BJ (cell line): ENCODE measurements around the gene CLNK. TPM values are rescaled to one million over a fixed set of nuclear protein-coding genes. Genes with fewer than 3 reads are reported as not detected.

Experiments
- CTCF ChIA-PET: fragments of 350-600 bp; formaldehyde crosslinking; extraction: SDS; loops from one replicate; lab custom pipeline; 2021; ENCODE audit warnings: antibody characterized with exemption, inconsistent platforms; lab: Yijun Ruan, JAX
- POLR2A ChIA-PET: fragments of 300-600 bp; sonication (Branson Sonifier 250); formaldehyde crosslinking; extraction: SDS; loops from one replicate; lab custom pipeline; 2021; ENCODE audit warnings: antibody characterized with exemption; lab: Charles Lee
- DNase-seq: peaks from one replicate; pipeline ENCODE4 v3.0.0-alpha.2; 2011; ENCODE audit warnings: low read depth
- H3K27me3 ChIP-seq: 2 replicates; pipeline ENCODE4 v1.6.0; 2011; ENCODE audit warnings: low read length; ENCODE audit not compliant: control insufficient read depth, insufficient read depth
- H3K36me3 ChIP-seq: 2 replicates; pipeline ENCODE4 v1.5.1; 2011; ENCODE audit warnings: low read length; ENCODE audit not compliant: control insufficient read depth, insufficient read depth
- H3K4me3 ChIP-seq: 2 replicates; pipeline ENCODE4 v1.5.1; 2011; ENCODE audit warnings: low read depth, mild to moderate bottlenecking, control low read depth, low read length
- CTCF ChIP-seq: IDR thresholded peaks from 2 replicates; pipeline ENCODE4 v1.5.1; 2011; ENCODE audit warnings: low read depth, mild to moderate bottlenecking, control low read depth, inconsistent platforms, low read length, moderate library complexity; ENCODE audit not compliant: insufficient read depth
- polyA plus RNA-seq: library from polyadenylated mRNA; depleted of rRNA; stranded (reverse); fragments of >200 nt; gene quantifications from 2 replicates; pipeline ENCODE4 v1.2.3, GENCODE V29; 2011

The CLNK gene
- polyA plus RNA-seq, 1 experiment = not detected

GRCh38 chr4:10688846-10689245, 4.3 kb upstream of the CLNK start:
- ChIA-PET POLR2A (no interaction called here), CTCF (no interaction called here)
- no peak for TF ChIP-seq CTCF
- Histone ChIP-seq H3K36me3 (no peaks in the 10 kb centered on the region), H3K4me3 (no peak overlapping the region), H3K27me3 (no peaks in the 10 kb centered on the region; the same call in 1 of the 2 replicates)
- no peak for DNase-seq

DNA sequence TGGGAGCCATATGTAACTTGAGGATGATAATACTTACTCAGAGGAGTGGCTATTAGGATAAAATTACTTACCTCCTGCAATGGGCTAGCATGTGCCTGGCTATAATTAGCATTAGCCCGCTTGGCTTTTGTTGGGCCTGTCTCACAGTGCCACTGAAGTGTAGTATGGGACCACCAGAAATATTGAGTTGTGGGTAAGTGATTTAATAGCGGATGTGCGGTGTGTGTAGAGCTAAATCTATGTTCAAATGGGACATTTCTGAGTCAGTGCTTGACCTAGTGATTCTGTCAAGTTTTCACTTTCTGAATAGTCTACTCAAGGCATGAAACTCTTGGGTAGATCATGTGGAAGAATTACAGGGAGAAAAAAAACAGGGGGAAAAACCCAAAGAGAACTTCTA, 3.5 kb upstream of the CLNK start:
- ChIA-PET CTCF (no interaction called here), POLR2A (no interaction called here)
- no peak for DNase-seq
- no peak overlapping the region for H3K4me3 ChIP-seq
- H3K36me3 ChIP-seq = no peaks in the 10 kb centered on the region
- H3K27me3 ChIP-seq = no peaks in the 10 kb centered on the region; the same call in 1 of the 2 replicates
- no peak for TF ChIP-seq CTCF

GRCh38 chr4:10687526-10687925, 3.0 kb upstream of the CLNK start:
- no peak for TF ChIP-seq CTCF
- CTCF ChIA-PET = no interaction called here
- no peak for DNase-seq
- no peak overlapping the region for H3K4me3 ChIP-seq
- H3K36me3 ChIP-seq = no peaks in the 10 kb centered on the region
- no peaks in the 10 kb centered on the region; the same call in 1 of the 2 replicates for H3K27me3 ChIP-seq
- POLR2A ChIA-PET = no interaction called here

DNA sequence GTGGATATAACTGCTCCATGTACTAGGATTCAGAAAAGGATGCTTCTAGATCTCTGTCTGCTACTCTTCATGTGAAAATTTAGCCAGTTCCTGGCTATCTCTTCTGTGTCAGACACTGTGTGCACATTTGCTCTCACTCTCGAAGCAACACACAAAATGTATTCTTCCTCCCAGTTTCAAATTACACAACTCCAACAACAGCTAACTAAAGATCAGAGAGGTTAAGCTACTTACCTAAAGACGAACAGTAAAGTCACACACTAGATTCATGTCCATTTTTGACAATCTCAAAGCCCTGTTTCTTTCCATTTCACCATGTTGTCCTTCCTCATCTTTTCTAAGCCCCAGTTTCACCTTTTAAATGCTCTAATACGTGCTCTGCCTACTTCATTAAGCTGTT, 2.2 kb downstream of the CLNK start:
- ChIA-PET POLR2A (no interaction called here), CTCF (no interaction called here)
- Histone ChIP-seq H3K27me3 (no peaks in the 10 kb centered on the region; the same call in 1 of the 2 replicates), H3K36me3 (no peaks in the 10 kb centered on the region), H3K4me3 (no peak overlapping the region)
- TF ChIP-seq CTCF = no peak
- no peak for DNase-seq

- TF ChIP-seq CTCF = no peak
- ChIA-PET POLR2A (no interaction called here), CTCF (no interaction called here)
- DNase-seq = no peak
- Histone ChIP-seq H3K36me3 (no peaks in the 10 kb centered on the region), H3K4me3 (no peak overlapping the region), H3K27me3 (no peaks in the 10 kb centered on the region)
Observed at GRCh38 chr4:10677796-10678497, 6.6 kb downstream of the CLNK start.
